Measurements from ENCODE around the gene RGS9. TPM values are rescaled to one million over a fixed set of nuclear protein-coding genes. Genes with fewer than 3 reads are reported as not detected.

RGS9 gene
- total RNA-seq, 2 donors from 2014 or later = 3.2 to 4.0 TPM

- DNase-seq (ENCODE audit: low spot score) (no peak), ATAC-seq (ENCODE audit: insufficient number of reproducible peaks, low FRiP score, low read depth) (no peak)
- no peaks in the 10 kb centered on the region for H3K9me3 ChIP-seq
- H3K4me3 ChIP-seq = no peak overlapping the region
- no peaks in the 10 kb centered on the region for H3K4me1 ChIP-seq (ENCODE audit: control insufficient read depth in 1 of 2, low read depth in 2 of 2)
- TF ChIP-seq, protein P1, sequence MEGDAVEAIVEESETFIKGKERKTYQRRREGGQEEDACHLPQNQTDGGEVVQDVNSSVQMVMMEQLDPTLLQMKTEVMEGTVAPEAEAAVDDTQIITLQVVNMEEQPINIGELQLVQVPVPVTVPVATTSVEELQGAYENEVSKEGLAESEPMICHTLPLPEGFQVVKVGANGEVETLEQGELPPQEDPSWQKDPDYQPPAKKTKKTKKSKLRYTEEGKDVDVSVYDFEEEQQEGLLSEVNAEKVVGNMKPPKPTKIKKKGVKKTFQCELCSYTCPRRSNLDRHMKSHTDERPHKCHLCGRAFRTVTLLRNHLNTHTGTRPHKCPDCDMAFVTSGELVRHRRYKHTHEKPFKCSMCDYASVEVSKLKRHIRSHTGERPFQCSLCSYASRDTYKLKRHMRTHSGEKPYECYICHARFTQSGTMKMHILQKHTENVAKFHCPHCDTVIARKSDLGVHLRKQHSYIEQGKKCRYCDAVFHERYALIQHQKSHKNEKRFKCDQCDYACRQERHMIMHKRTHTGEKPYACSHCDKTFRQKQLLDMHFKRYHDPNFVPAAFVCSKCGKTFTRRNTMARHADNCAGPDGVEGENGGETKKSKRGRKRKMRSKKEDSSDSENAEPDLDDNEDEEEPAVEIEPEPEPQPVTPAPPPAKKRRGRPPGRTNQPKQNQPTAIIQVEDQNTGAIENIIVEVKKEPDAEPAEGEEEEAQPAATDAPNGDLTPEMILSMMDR (IDR thresholded peaks at IDR 0.05) = no peak
- H3K36me3 ChIP-seq = no peaks in the 10 kb centered on the region
- no peaks in the 10 kb centered on the region for H3K27me3 ChIP-seq (replicated peaks; ENCODE audit: insufficient read depth)
- no peak overlapping the region for H3K27ac ChIP-seq
Observed at GRCh38 chr17:65194670-65195334, 57.6 kb downstream of the RGS9 start.

DNA sequence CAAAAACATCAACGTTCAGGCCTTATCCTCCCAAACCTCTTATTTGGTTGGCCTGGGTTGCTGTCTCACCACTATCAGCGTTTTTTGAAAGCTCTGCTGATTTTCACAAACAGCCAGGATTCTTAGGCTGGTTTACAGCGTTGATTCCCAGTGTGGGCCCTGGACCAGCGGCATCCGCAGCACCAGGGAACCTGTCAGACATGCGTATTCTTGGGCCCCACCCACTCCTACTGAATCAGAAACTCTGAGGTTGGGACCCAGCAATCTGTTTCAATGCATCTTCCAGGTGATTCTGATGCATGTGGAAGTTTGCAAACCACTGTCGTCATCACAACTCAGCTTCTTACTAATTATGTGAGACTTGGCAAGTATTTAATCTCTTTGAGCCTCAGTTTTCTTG lies 58.5 kb downstream of the RGS9 start:
- H3K4me3 ChIP-seq = no peak overlapping the region
- H3K27me3 ChIP-seq (replicated peaks; ENCODE audit: insufficient read depth) = no peaks in the 10 kb centered on the region
- H3K9me3 ChIP-seq = no peaks in the 10 kb centered on the region
- H3K4me1 ChIP-seq (ENCODE audit: control insufficient read depth in 1 of 2, low read depth in 2 of 2) = no peaks in the 10 kb centered on the region
- TF ChIP-seq, protein P1 (IDR thresholded peaks at IDR 0.05) = no peak
- DNase-seq (ENCODE audit: low spot score) = no peak
- H3K27ac ChIP-seq = no peak overlapping the region
- ATAC-seq (ENCODE audit: insufficient number of reproducible peaks, low FRiP score, low read depth) = no peak
- no peaks in the 10 kb centered on the region for H3K36me3 ChIP-seq

DNA sequence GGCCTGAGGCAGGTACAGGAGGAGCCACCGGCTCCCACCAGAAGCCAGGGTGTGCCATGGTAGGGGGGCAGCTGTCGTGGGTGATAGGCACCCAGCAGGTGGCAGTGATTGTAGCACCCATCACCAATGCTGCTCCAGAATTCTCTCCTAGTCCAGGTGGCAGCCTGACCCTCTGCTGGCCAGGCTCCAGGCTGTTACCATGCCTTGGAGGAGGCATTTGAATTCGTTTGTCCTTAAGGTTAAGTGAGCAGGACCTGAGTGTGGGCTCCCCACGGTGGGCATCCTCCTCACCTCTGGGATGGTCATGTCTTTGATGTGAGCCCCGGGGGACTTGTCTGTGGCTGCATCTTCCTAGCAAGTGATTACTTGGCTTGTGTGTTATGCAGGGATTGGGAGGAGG lies 59.4 kb downstream of the RGS9 start:
- no peaks in the 10 kb centered on the region for H3K9me3 ChIP-seq
- TF ChIP-seq, protein P1 (IDR thresholded peaks at IDR 0.05) = no peak
- no peaks in the 10 kb centered on the region for H3K4me1 ChIP-seq (ENCODE audit: control insufficient read depth in 1 of 2, low read depth in 2 of 2)
- H3K27ac ChIP-seq = no peak overlapping the region
- ATAC-seq (ENCODE audit: insufficient number of reproducible peaks, low FRiP score, low read depth) (no peak), DNase-seq (ENCODE audit: low spot score) (no peak)
- H3K4me3 ChIP-seq = no peak overlapping the region
- no peaks in the 10 kb centered on the region for H3K36me3 ChIP-seq
- H3K27me3 ChIP-seq (replicated peaks; ENCODE audit: insufficient read depth) = no peaks in the 10 kb centered on the region

- H3K27me3 ChIP-seq (replicated peaks; ENCODE audit: insufficient read depth) = no peaks in the 10 kb centered on the region
- TF ChIP-seq, protein P1 (IDR thresholded peaks at IDR 0.05) = no peak
- no peak overlapping the region for H3K27ac ChIP-seq
- no peaks in the 10 kb centered on the region for H3K9me3 ChIP-seq
- DNase-seq (ENCODE audit: low spot score) (no peak), ATAC-seq (ENCODE audit: insufficient number of reproducible peaks, low FRiP score, low read depth) (no peak)
- H3K4me3 ChIP-seq = no peak overlapping the region
- no peaks in the 10 kb centered on the region for H3K4me1 ChIP-seq (ENCODE audit: control insufficient read depth in 1 of 2, low read depth in 2 of 2)
- H3K36me3 ChIP-seq = no peaks in the 10 kb centered on the region
Observed at GRCh38 chr17:65197201-65197600, 60.0 kb downstream of the RGS9 start.

DNA sequence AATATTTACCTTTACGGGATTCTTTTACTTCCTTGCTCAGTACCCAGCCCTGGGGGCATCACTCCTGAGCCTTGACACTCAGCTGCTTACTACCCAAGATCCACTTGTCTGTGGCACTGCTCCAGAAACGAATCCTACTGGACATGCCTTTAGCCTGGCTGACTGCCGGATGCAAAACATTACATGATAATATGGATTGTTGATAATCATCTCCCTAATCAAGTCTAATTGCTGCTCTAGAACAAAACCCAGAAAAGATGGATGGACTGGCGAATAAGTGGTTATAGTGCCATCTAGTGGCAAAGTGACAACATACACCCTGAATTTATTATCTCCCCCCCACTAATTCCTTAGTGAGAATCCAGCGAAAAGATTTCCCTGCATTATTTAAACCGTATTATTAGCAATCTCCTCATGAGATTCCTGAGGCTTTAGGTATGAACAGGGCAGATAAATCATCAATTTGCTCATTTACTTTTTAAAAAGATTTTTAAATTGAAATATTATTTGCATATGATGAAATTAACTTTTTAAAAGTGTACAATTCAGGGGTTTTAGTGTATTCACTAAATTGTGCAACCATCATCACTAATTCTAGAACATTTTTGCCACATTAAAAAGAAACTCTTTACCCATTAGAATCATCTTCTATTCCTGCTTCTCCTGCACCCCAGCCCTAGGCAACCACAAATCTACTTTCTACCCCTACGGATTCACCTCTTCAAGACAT lies 61.6 kb downstream of the RGS9 start:
- no peaks in the 10 kb centered on the region for H3K9me3 ChIP-seq
- DNase-seq (ENCODE audit: low spot score) = no peak
- peak; percentile 63 for ATAC-seq (ENCODE audit: insufficient number of reproducible peaks, low FRiP score, low read depth)
- no peak overlapping the region for H3K27ac ChIP-seq
- no peaks in the 10 kb centered on the region for H3K4me1 ChIP-seq (ENCODE audit: control insufficient read depth in 1 of 2, low read depth in 2 of 2)
- H3K4me3 ChIP-seq = no peak overlapping the region
- TF ChIP-seq, protein P1 (IDR thresholded peaks at IDR 0.05) = peak; percentile 79
- no peaks in the 10 kb centered on the region for H3K36me3 ChIP-seq
- H3K27me3 ChIP-seq (replicated peaks; ENCODE audit: insufficient read depth) = no peaks in the 10 kb centered on the region
